SK-N-MC (cell line): ENCODE data around the gene CBX5.

ENCODE experiments used
- EZH2 ChIP-seq: fragments of 200-600 bp; sonication (generic); IDR thresholded peaks from one replicate; pipeline ENCODE4 v1.6.1; 2017; ENCODE audit warnings: antibody characterized with exemption
- FOXP2 ChIP-seq: optimal IDR thresholded peaks from 2 replicates; pipeline ENCODE3; 2011; ENCODE audit warnings: mild to moderate bottlenecking, moderate library complexity; ENCODE audit not compliant: insufficient read depth; ENCODE audit errors: extremely low read length, control extremely low read depth
- POLR2AphosphoS5 ChIP-seq: IDR thresholded peaks from 2 replicates; pipeline ENCODE4 v1.6.1; 2012; ENCODE audit warnings: mild to moderate bottlenecking, low read depth, low read length, borderline replicate concordance

DNA sequence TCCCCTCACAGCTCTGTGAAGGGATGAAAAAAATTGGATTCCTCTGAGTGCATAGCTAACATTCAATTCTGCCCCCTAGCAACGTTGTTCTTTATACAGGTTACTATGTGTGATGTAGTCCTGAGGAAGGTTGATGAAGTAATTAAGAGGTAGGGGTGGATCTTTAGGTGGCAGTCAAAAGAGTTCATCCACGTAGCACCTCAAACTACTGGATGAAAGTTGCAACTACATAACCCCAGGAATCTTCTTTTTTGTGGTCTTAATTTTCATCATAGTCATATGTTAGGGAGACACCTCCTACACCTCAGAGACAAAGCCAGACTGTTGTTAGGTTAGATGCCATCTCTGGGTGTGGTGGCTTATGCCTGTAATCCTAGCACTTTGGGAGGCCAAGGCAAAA is 31.1 kb upstream of the CBX5 start:
- TF ChIP-seq POLR2AphosphoS5 (no peak), EZH2 (no peak), FOXP2 (no peak)
